HG03469 (cell line): ENCODE measurements around the gene MR1.

Experiments
- ATAC-seq: cut with Tn5 transposase; IDR thresholded peaks from one replicate; pipeline ENCODE4 v1.9.1; 2021; ENCODE audit warnings: mild to moderate bottlenecking, moderate library complexity, moderate number of reproducible peaks; ENCODE audit not compliant: unreplicated experiment

The MR1 gene

DNA sequence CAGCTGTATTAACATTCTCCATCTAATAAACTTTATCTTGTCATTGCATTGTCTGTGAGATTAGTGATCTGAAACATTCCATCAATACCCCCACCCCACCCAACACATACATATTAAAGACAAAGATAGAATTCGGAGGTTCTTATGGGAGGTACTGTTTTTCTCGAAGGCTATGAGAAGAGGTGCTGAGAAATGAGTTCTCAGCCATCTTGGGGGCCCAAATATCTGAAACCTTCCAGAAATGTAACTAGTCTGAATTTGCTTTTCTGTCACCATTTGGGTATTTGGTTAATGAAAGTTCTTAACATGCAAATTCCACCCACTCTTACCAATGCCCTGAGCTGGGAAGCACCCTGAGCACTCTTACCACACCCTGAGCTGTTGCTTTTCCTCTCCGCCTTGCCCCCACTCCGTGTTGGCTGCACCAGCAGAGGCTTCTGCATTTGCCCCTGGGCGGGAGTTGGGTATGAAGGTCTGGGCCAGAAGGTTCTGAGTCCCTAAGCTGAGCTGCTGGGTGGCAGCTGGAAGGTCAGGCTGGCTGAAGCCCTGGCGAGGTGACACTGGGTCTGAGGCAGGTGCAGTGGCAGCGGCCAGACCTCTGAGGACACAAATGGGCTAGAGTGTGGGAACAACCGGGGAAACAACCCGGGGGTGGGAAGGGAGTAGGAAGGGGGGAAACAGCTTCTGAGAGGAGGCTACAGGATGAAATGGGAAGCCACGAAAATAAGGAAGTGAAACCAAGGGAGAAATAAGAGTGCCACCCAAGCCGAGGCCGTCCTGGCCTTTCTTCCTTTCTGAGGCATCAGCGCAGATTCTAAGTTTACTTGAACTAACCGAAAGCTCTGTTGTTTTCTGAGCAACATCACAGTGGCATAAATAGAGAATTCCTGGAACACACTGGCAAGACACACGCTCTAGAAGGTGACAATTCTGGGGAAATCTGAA is 28.4 kb downstream of the MR1 start:
- ATAC-seq = peak; percentile 79

DNA sequence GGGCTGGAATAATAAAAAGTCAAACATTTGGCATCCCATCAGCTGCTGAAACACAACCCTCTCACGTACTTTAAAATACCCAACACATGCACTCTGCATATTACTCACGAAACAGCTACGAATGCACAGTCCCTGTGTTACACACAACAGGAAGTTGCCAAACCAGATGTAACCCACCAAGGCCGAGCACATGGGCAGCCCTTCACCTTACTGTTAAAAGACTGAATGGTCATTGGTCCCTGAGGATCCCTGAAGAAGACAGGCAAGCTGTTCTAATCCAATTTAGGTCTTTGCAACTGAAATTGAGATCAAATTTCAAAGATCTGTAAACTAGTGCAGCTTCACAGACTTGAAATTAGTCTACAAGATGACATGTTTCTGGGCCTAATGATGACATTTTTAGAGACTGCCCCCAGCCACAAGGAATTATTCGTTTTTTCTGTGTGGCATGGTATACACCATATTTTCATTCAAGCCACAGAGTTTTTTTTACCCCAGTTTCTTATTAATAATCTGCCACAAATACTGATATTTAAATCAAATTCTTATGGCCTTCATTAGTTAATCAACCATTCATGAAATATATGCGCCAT is 29.1 kb downstream of the MR1 start:
- ATAC-seq = peak; percentile 53

DNA sequence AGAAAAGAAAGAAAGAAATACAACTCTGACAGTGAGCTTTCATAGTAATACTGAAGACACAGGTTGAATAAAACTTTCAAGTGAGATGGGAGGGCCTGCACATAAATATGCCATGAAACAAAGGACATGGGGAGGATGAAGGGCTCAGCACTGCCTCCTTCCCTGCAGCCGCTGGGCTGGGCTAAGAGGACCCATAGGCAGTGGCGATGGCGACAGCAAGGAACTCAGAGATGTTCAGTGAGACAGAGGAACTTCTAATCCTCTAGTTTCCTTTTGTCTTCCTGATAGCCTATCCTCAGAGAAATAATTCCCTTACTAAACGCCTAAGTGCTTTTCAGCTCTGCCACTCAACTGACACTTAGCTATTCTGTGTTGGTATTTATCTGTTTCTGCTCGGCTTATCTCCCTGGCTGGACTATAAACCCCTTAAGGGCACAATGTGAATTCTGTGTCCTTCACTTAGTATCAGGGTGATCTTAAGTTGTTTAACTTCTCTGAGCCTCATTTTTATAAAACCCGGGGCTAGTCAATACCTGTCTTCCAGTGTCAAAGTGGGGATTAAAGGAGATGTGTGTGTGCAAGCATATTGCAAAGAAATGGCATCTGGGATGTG is 30.3 kb downstream of the MR1 start:
- no peak for ATAC-seq

DNA sequence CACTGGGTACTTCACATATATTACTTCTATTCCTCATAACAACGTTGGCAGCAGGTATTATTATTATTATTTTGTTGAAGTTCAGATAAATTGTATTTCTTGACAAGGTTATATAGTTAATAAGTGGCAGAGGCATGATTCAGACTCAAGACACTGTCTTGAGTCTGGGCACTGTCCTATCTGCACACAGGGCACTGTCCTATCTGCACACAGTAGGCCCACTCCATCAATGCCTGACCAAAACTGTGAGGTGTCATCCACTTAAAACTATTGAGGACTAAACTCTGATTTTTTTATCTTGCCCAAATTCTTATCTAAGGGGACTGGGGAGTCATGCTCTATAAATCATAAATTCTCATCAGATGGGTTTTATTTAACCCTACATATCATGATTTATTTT is 30.9 kb downstream of the MR1 start:
- ATAC-seq = no peak

DNA sequence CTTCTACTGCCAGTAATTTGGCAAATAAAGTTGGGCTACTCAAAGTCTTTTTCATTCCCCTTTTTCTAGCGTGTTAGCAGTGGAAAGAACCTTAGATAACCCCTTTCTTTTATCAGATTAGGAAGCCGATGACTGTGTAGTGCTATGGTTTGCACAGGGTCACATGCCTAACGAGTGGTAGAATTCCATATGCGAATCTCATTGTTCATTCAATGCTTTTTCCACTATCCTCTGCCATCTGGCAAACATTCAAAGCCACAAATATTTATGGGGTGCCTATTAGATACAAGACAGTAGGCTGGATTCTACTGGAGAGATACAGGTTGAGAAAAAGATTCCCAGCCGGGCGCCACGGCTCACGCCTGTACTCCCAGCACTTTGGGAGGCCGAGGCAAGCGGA is 39.9 kb downstream of the MR1 start:
- ATAC-seq = no peak

DNA sequence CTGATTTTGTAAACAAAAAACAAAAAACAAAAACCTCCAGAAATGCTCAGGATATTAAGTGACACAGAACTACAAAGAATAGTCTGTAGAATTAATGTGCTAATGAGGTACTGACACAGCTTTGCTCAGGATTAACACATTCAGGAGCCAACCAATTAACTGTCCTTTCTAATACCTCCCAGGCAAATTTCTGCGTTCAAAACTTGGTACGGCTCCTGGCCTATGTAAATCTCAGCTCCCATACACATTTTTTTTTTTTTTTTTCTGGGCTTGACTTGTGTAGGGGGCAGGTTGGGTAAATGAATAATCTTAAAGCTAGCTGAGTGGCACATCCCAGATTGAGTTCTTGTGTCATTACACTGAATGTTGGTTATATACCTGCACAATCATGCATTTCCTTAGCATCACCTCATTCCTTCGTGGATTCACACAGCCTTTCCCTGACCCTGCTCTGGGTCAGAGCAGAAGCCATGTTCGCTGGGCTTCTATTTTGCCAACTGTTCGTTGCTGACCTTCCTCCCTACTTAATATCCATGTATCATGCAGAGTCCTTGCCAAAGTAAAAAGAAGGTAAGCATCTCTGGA is 42.1 kb downstream of the MR1 start:
- ATAC-seq = no peak

DNA sequence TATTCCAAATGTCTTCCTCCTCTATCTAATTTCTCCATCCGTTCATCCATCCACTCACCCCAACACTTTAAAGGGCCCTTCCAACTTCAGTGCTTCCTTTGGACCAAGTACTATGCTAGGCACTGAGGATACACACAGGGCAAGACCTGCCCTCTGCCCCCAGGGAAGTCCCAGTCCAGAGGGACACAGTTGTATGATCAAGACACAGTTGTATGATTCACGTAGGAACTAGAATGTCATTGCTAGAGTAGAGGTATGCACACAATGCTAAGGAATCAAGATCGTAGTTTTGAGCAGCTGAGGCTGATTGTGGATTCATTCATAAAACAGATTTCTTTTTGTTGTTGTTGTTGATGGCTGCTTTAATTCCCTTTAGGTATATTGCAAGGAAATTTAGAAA is 43.1 kb downstream of the MR1 start:
- ATAC-seq = no peak

DNA sequence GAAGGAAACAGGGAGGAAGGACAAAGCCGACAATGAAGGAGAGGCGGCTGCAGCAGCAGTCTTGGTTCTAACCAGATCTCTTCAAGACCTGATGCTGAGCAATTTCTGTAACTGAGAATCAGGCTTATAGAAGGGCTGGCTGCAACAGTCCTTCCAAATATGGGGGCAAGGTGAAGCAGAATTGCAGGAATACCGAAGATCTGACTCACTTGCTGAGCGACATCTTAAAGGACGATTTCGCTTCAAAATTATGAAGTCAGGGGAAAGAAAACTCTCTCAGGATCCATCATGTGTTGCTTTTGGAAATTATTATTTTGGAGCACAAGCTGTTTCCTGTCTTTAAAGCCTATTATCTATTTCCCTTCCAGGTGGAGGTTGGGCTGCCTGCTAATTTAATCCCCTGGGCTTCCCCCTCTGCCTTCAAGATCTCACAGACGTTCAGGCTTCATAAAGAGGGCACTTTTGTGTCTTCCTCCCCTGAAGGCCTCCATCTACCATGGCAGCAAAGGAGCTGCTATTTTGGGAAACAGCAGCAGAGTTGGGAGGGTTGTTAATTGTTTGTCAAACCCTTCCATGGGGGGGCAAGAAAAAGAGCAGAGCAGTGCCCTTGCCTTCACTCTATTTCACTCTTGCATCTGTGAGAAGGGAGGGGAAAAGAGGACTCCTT is 43.9 kb downstream of the MR1 start:
- no peak for ATAC-seq

DNA sequence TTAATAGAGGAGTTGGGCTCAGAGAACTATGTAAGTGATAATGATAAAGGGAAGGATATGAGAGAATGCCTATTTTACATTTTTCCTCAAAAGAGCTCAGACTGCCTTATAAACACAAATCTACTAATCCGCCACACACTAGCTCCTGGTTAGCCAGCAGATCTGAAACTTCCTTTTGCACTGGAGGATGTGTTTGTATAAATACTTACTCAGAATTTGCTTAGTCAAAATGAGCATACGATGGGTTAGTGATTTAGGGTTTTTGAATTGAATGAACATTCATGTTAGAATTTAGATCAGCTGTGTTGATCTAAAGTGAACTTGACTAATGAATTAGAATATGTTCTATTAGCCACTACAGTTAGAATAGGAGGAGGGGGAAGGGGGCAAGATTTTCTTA is 45.6 kb downstream of the MR1 start:
- no peak for ATAC-seq

DNA sequence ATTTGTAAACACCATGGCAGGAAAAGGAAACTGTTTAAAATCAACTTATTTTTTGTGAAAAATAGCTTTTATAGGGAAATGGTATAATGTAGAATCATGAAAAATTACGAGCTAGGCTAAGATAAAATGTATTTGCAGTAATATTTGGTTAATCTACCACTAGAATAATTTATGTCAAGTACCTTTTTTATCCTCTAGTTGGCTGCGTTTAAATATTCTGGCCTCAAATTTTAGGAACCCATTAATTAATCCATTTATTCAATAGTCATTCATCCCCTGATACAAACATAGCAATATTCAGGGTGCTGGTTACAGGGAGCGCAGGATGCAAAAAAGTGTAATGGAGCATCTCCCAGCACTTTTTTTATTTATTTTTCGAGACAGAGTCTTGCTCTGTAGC is 46.1 kb downstream of the MR1 start:
- ATAC-seq = no peak

DNA sequence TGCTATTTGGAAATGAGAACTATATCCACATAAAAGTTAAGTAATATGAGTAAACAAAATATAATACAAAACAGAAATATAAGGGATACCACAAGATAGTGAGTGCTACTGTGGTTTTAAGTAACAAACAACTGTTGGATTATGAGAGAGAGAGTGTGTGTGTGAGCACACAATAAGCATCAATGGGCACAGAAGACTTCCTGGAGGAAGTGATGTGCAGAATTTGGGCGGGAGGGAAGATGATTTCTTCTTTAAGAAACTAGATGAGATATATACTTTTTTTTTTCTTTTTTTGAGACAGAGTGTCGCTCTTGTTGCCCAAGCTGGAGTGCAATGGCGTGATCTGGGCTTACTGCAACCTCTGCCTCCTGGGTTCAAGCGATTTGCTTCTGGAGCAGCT is 46.8 kb downstream of the MR1 start:
- ATAC-seq = no peak

DNA sequence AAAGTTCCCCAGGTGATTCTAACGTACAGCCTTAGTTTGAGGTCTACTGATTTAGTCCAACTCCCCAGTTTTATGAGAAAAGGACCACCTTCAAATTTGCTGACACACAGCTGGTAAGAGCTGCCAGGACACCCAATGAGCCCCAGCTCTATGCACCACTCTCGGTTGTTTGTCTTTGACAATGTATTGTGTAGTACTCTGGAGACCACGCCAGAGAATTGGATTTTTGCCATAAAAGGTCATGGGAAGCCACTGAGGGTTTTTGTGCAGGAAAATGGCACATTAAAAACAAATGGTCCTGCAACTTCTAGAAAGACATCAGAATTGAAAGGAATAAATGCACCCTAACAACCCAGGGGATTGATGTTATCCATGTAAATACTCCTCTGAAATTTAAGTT is 47.6 kb downstream of the MR1 start:
- ATAC-seq = no peak

DNA sequence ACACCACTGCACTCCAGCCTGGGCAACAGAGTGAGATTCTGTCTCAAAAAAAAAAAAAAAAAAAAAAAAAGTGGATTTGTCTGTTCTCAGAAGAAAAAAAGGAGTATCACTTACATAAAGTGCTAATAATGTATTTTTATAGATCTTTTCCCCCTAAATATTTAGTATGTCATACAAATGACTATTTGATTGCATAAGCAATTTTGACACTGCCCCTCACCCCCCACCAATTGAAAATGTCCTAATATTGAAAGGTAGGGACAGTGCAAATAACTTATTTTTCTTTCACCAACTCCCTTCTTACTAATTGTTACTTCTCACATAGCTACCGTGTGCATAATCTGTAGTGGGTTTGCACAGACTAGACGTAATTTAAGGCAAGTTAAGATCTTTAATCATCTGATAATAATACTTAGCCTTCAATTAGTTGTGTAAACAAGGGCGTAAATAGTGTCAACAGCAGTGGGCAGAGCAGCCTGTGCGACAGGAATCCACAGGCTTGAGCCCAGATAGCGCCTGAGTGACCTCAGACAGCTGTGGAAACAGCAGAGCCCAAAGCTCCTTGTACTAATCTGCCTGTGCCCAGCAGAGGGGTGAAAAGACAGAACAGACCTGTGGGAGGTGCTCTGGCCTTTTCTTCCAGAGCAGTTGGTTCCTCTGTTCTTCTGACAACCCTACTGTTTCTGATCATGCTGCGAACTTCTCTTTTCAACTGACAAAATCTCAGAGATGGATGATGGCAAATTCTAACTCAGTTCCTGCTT is 50.2 kb downstream of the MR1 start:
- no peak for ATAC-seq

DNA sequence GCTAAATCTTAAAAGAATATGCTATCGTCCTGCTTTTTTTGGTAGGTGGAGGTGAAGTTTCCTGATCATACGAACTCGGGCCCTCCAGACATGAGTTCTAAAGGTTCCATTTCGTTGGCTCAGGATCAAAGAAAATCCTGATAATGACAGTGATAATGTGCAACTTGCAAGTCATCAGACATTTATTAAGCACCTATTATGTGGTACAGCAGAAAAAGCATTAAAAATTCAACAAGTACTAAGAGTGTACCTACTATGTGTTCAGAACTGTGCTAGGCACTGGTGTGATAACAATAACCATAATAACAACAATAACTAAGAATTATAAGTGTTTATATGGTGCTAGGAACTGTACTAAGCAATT is 50.8 kb downstream of the MR1 start:
- ATAC-seq = no peak

DNA sequence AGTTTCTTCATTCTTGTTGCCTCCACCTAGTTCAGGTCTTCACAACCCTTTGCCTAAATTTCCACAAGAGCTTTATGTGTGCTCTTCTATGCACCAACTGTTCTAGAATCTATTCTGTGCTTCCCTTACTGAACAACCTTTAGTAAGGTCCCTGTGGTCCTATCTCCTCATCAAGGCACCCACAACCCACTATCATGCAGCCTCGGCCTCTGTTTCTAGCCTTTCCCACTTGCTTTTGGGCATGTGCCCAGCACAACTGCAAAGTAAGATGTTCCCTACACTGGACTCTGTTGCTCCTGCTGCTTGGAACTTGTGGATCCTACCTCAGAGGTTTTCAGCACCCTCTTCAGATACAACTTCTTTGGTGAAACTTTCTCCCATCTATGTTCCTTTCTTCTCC is 52.3 kb downstream of the MR1 start:
- no peak for ATAC-seq

DNA sequence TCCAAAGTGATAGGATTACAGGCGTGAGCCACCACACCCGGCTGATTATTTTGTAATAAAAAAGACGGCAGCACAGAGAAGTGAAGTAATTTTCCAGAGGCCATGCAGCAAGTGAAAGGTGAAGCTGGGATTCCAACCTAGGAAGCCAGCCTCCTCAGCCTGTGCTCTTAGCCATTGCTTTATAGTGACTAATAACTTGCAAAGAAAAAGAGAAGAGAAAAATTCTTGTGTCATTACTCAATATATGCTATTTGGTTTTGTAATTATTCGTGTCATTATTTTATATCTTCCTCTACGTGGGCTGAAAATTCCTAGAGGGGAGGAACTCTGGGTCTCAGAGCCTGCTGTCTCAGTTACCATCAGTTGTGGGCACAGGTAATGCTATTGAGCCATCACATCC is 53.1 kb downstream of the MR1 start:
- ATAC-seq = no peak

DNA sequence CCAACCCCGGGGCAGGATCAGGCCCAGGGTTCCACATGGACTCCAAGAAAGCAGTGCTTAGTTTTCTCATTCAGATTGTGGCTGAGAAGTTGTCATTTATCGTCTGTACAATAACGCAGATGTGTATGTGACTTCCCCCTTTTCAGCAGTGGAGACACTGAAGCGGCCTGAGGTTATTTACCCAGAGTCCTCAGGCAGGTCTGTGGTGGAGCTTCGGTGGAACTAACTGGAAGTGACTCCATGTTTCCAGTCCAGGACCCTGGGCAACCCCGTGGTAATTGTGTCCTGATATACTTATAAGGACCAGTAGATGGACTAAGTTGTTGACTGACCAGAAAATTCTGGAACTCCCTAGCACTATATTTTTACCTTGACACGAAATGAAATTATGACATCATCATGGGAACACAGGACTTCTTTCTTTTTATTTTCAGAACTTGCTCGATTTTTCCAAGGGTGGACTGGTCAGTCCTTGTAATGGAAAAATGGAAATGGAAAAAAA is 53.7 kb downstream of the MR1 start:
- ATAC-seq = no peak

DNA sequence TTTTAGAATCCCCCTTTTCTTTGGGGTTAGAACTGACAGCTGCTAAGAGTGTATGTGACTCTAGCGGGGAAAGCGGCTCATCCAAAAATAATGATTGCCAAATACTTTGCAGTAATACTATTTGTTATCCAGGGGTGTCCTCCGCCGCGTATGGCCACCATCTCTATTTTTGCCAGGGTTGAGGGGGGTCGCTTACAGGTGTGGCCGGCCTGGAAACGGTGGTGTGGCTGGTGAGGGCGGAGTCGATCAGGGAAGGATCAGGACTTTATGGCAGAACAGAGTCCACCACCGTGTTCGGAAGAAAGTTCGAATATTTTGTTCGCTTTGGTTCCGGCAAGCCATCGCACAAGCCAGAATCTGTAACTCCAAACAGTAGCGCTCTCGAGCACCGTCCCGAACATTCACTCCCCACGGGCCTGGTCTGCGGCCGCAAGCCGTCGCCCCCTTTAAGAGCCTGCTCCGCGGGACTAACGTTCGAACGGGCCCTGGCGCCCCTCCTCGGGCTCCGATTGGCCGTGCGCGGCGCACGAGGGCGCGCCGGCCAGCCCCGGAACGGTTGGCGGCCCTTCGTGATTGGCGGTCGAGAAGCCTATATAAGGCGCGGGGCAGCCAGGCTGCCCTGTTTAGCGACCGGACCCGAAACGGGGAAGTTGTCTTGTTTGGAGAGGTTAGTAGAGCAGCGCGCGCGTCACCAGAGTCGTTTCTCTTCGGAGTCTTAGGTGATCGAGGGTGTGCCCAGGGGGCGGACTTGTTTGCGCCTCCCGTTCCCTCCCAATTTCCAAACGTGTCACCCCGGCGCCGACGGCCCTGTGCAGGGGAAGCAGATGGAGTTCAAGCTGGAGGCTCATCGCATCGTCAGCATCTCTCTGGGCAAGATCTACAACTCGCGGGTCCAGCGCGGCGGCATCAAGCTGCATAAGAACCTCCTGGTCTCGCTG is 54.6 kb downstream of the MR1 start, which contains the start of gene IER5:
IER5 (plus strand) TSS at position 622 of the 938 bp plus-strand sequence; CDS start at position 825, 203 bp downstream.
- ATAC-seq = peak; percentile 64
